Esophagus squamous epithelium (tissue), 4 donors: ENCODE results near the gene RPAP3.

Experiments
- CTCF ChIP-seq, 6 experiments: fragments of 450-650 bp in 4 of 6; fragments of 200-600 bp in 2 of 6; sonication (generic) in 2 of 6; IDR thresholded peaks; one replicate each; pipeline ENCODE4 v1.5.1; 2016 to 2019; ENCODE audit warnings: antibody characterized with exemption in 6 of 6, mild to moderate bottlenecking in 4 of 6, moderate library complexity in 4 of 6
- POLR2A ChIP-seq, 4 donors: fragments of 450-650 bp; IDR thresholded peaks; one replicate each; pipeline ENCODE4 v1.6.1; 2017; ENCODE audit warnings: antibody characterized with exemption in 4 of 4, mild to moderate bottlenecking in 4 of 4, moderate library complexity in 3 of 4

DNA sequence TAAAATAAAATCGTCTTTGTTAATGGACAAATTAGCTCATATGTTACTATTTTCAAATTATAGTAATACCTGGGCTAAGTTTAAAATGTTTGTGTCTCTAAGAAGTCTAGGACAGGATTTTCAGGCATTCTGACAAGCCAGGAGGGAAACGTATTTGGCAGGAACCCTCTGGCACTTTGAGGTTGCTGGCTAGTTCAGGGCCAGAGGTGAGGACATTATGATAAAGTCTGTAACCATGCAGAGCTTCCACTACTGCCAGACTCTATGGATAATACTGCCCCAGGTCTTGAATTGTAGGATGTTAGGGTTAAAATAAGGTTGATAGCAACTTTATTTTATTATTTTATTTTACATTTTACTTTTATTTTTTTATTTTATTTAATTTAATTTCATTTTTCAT, 56.4 kb downstream of the RPAP3 start:
- TF ChIP-seq CTCF (IDR thresholded peaks at IDR 0.05) (no peak), POLR2A (IDR thresholded peaks at IDR 0.05) (no peak)
